ENCODE data around the gene KRT79. TPM values are rescaled to one million over a fixed set of nuclear protein-coding genes. Genes with fewer than 3 reads are reported as not detected.

The KRT79 gene
- total and polyA plus RNA-seq, 9 of the 15 experiments (the other 6 are each of a cell fraction or from before 2014, with no cell fraction given) = 0.03 to 2.3 (median 0.23) TPM; not detected in 2

GRCh38 chr12:52879394-52880351 lies 45.6 kb upstream of the KRT79 start (continued):
- TF ChIP-seq SRF (CRISPR knock-in tag; IDR thresholded peaks at IDR 0.05) (peak in 1 of 2 experiments; percentile 13; a peak in 1 of 4 replicates), JUN (IDR thresholded peaks at IDR 0.05; ENCODE audit: borderline replicate concordance, low read depth, low read length) (peak; percentile 55; the same call in 1 of the 2 replicates), JUN (CRISPR knock-in tag; IDR thresholded peaks at IDR 0.05; ENCODE audit: borderline replicate concordance) (no peak), DIDO1 (tag; IDR thresholded peaks at IDR 0.05; ENCODE audit: low read depth) (0 out of 2 replicates have a peak, but pooled peaks have one; percentile 38), ZBTB11 (CRISPR knock-in tag; IDR thresholded peaks at IDR 0.05) (peak in 1 of 3 experiments; percentile 39; a peak in 1 of 6 replicates), ZNF165 (CRISPR knock-in tag; IDR thresholded peaks at IDR 0.05; ENCODE audit: borderline replicate concordance) (0 out of 2 replicates have a peak, but pooled peaks have one; percentile 37), ZKSCAN1 (IDR thresholded peaks at IDR 0.05; ENCODE audit: low read depth, low read length) (0 out of 2 replicates have a peak, but pooled peaks have one; percentile 29)
- TF ChIP-seq, protein P1, sequence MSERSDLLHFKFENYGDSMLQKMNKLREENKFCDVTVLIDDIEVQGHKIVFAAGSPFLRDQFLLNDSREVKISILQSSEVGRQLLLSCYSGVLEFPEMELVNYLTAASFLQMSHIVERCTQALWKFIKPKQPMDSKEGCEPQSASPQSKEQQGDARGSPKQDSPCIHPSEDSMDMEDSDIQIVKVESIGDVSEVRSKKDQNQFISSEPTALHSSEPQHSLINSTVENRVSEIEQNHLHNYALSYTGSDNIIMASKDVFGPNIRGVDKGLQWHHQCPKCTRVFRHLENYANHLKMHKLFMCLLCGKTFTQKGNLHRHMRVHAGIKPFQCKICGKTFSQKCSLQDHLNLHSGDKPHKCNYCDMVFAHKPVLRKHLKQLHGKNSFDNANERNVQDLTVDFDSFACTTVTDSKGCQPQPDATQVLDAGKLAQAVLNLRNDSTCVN (CRISPR knock-in tag; IDR thresholded peaks at IDR 0.05) = peak; percentile 61; the same call in 1 of the 2 replicates
- TF ChIP-seq, protein P2, sequence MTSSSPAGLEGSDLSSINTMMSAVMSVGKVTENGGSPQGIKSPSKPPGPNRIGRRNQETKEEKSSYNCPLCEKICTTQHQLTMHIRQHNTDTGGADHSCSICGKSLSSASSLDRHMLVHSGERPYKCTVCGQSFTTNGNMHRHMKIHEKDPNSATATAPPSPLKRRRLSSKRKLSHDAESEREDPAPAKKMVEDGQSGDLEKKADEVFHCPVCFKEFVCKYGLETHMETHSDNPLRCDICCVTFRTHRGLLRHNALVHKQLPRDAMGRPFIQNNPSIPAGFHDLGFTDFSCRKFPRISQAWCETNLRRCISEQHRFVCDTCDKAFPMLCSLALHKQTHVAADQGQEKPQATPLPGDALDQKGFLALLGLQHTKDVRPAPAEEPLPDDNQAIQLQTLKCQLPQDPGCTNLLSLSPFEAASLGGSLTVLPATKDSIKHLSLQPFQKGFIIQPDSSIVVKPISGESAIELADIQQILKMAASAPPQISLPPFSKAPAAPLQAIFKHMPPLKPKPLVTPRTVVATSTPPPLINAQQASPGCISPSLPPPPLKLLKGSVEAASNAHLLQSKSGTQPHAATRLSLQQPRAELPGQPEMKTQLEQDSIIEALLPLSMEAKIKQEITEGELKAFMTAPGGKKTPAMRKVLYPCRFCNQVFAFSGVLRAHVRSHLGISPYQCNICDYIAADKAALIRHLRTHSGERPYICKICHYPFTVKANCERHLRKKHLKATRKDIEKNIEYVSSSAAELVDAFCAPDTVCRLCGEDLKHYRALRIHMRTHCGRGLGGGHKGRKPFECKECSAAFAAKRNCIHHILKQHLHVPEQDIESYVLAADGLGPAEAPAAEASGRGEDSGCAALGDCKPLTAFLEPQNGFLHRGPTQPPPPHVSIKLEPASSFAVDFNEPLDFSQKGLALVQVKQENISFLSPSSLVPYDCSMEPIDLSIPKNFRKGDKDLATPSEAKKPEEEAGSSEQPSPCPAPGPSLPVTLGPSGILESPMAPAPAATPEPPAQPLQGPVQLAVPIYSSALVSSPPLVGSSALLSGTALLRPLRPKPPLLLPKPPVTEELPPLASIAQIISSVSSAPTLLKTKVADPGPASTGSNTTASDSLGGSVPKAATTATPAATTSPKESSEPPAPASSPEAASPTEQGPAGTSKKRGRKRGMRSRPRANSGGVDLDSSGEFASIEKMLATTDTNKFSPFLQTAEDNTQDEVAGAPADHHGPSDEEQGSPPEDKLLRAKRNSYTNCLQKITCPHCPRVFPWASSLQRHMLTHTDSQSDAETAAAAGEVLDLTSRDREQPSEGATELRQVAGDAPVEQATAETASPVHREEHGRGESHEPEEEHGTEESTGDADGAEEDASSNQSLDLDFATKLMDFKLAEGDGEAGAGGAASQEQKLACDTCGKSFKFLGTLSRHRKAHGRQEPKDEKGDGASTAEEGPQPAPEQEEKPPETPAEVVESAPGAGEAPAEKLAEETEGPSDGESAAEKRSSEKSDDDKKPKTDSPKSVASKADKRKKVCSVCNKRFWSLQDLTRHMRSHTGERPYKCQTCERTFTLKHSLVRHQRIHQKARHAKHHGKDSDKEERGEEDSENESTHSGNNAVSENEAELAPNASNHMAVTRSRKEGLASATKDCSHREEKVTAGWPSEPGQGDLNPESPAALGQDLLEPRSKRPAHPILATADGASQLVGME (CRISPR knock-in tag; IDR thresholded peaks at IDR 0.05) = 0 out of 2 replicates have a peak, but pooled peaks have one; percentile 42

All from K562 (cell line).